GM18511 (cell line): ENCODE measurements around the gene NAGLU.
A peak's percentile ranks its signal among the peaks of the same experiment; 100 is the strongest.
"Not testable (repeated sequence)": the region's sequence is repeated elsewhere in the genome, so short reads cannot be mapped to it uniquely, and the experiment has no call there.

Source experiments
- ATAC-seq: cut with Tn5 transposase; IDR thresholded peaks from one replicate; pipeline ENCODE4 v1.9.1; 2021; ENCODE audit warnings: mild to moderate bottlenecking, moderate library complexity; ENCODE audit not compliant: unreplicated experiment

Gene NAGLU

DNA sequence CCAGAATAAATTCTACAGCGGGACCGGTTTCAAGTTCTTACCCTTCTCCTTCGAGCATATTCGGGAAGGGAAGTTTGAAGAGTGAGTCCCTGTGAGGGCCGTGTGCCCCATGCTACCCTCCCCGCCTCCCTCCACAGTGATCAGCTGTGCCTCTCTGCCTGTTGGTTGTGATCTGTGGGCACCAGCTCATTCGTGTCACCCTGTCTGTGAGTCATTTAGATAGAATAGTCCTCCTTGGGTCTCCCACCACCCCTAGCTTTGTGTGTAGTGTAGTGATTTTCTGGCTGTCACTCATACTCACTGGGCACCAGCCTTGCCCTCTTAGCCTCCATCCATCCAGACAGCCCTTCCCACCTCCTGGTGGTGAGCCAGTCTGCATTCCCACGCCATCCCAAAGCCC is 15.0 kb upstream of the NAGLU start:
- ATAC-seq: no peak

- ATAC-seq: no peak
These were observed 14.3 kb upstream of the NAGLU start for GRCh38 chr17:42521666-42522262.

GRCh38 chr17:42522263-42522790 is 13.7 kb upstream of the NAGLU start:
- no peak for ATAC-seq

DNA sequence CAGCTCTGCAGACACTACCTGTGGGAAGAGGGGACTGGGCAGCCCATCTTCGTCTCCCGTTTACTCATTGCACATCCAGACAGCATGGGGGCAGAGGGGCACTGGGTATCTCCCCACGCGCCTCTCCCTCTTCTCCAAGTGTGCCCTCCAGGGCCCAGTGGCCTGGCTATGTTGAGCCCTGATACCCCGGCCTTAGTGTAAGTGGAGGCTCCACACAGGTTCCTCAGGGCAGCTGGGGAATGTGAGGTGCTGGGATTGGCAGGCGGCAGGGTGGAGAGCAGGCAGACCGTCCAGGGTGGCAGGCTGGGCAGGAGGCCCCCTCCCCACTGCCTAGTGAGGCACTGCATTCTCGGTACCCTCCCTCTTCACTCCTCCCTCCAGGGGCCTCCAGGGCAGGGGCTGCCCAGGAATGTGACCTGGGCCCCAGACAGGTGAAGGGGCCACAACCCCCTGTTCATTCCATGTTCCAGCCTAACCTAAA is 13.2 kb upstream of the NAGLU start:
- ATAC-seq: no peak

DNA sequence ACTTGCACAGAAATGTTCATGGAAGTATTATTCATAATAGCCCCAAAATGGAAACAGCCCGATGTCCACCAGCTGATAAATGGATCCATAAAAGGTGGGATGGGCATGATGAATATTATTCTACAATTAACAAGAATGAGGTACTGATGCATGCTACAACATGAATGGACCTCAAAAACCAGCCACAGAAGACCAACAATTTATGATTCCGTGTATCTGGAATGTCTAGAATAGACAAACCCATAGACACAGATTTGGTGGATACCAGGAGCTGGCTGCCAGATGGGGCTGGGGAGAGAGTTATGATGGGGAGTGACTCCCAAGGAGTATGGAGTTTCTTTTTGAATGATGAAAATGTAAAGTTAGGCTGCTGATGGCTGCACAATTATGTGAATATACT is 10.8 kb upstream of the NAGLU start:
- no peak for ATAC-seq

DNA sequence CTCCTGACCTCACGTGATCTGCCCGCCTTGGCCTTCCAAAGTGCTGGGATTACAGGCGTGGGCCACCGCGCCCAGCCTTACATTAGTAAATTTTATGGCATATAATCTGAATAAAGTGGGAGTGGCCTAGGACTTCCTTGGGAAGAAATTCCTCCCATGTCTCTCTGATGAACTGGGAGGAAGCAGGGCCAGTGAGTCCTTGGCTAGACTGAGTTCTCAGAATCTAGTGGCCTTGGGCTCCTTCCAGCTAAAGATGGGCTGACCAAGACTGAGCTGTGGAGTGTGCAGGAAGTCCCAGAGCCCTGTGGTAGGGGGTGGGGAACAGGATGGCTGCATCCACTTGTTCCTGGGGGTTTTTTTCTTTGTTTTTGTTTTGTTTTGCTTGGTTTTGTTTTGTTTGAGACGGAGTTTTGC is 10.0 kb upstream of the NAGLU start:
- no peak for ATAC-seq

DNA sequence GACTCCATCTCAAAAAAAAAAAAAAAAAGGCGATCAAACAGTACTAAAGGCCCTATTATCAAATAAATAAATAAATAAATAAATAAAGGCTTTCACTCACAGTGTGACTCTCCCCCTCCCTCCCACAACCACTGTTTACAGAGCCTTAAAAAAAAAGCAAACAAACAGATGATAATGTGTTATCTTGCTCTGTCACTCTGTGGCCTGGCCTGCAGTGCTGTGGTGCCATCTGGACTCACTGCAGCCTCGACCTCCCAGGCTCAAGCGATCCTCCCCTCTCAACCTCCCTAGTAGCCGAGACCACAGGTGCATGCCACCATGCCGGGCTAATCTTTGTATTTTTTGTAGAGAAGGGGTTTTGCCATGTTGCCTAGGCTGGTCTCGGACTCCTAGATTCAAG is 8.1 kb upstream of the NAGLU start:
- ATAC-seq: no peak

DNA sequence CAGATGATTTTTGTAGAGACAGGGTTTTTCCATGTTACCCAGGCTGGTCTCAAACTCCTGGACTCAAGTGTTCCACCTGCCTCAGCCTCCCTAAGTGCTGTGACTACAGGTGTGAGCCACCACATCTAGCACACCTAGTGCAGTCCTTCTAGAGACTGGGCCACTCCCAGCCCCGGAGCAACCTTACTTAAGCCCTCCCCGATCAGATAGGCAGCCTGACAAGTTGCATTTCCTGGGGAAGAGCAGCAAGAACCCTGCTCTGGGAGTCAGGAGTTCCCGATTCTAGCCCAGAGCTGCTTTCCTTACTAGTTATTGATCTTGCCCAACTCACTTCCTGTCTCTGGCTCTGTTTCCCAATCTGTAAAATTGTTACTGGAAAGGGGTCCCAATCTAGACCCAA is 7.0 kb upstream of the NAGLU start:
- no peak for ATAC-seq

GRCh38 chr17:42530952-42531454 is 5.0 kb upstream of the NAGLU start:
- no peak for ATAC-seq

DNA sequence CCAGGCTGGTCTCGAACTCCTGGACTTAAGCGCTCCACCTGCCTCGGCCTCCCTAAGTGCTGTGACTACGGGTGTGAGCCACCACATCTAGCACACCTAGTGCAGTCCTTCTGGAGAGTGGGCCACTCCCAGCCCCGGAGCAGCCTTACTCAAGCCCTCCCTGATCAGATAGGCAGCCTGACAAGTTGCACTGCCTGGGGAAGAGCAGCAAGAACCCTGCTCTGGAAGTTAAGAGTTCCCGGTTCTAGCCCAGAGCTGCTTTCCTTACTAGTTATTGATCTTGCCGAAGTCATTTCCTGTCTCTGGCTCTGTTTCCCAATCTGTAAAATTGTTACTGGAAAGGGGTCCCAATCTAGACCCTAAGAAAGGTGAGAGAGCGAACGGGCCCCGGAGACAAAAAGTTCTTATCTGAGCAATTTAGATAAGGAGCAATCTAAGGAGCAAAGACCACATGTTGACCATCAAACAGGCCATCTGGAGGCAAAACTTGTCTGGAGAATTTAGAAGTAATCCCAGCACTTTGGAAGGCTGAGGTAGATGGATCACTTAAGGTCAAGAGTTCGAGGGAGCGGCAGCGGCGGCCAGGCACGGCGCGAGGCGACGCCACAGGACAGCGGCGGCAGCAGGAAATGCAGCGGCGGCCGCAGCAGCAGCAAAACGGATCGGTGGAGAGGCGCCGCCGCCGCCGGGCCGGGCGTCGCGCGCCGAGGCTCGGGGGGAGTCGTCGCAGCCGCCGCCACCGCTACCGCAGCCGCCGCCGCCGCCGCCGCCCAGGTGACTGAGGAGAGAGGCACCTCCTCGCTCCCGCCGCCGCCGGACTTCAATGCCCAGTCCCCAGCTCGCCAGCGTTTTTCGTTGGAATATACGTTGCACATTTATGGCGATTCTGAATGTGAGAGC is 4.3 kb upstream of the NAGLU start:
- ATAC-seq: no peak

DNA sequence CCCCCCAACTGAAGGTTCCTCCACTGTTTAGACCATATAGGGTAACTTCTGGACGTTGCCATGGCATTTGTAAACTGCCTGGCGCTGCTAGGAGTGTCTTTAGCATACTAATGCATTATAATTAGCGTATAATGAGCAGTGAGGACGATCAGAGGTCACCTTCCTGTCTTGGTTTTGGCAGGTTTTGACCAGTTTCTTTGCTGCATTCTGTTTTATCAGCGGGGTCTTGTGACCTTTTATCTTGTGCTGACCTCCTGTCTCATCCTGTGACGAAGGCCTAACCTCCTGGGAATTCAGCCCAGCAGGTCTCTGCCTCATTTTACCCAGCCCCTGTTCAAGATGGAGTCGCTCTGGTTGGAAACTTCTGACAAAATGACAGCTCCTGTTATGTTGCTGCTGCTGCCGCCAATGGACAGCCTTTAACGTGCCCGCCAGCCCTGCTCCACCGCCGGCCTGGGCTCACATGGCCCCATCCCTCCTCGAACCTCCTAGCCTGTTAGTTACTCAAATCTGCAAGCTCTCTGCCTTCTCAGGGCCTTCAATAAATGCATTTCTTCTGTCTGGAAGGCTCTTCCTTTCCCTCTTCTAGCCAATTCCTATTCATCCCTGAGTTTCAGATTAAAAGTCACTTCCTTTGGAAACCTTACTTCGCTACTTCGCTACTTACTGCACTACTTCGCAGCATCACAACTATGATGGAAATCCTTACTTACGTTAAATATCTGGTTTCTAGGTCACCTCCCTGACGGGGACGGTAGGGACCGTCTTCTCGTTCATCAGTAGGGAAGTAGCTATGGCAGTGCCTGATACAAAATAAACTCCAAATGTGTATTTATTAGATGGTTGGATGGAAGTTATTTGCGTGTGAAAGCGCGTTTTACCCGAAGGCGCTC is 640 bp upstream of the NAGLU start:
- peak; percentile 12 for ATAC-seq

GRCh38 chr17:42536372-42537155 is 523 bp downstream of the NAGLU start:
- ATAC-seq: peak; percentile 78

GRCh38 chr17:42537156-42537805 is 1.2 kb downstream of the NAGLU start:
- no peak for ATAC-seq

DNA sequence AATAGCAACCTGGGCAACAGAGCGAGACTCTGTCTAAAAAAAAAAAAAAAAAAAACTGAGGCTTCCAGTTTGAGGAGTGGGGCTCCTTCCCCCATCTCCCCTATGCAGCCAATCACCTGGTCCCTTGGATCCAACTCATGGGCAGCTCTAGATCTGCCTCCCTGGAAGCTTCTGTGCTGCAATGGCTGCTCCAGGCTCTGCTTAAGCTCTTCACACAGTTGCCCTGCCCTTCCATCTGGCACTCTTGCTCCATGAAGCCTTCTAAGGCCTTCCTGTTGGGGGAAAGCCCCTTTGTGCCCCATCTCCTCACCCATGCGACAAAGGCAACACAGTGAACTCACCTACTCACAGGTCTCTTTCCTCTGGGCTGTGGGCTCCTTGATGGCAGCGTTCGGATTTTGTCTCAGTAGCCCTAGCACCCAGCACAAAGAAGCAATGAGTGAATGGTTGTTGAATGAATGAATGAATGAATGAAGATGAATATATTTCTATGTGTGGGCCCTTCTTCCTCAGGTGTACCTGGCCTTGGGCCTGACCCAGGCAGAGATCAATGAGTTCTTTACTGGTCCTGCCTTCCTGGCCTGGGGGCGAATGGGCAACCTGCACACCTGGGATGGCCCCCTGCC is 1.9 kb downstream of the NAGLU start:
- no peak for ATAC-seq

DNA sequence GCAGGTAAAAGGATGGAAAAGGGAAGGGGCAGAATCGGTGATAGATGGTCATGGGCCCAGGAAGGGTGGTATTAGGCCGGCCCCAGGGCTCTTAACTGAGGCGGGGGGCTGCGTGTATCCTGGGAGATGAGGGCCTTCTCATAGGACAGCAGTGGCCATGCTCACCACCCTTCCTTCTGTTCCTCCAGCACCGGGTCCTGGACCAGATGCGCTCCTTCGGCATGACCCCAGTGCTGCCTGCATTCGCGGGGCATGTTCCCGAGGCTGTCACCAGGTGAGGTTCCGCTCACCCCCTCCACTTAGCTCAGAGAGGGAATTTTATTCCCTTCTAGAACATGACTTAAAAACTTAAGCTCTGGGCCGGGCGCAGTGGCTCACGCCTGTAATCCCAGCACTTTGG is 2.4 kb downstream of the NAGLU start:
- ATAC-seq: no peak

DNA sequence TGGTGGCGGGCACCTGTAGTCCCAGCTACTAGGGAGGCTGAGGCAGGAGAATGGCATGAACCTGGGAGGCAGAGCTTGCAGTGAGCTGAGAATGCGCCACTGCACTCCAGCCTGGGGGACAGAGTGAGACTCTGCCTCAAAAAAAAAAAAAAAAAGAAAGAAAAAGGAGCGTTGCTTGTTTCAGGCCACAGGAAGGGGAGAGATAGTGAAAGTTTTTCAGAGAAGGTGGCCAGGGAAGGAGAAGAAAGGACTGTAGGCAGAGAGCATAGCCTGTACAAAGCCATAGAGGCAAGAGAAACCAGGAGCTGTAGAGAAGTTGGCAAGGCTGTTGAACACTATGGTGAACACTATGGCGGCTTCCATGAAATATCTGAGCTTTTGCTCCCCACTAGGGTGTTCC is 4.5 kb downstream of the NAGLU start:
- not testable (repeated sequence) for ATAC-seq

- no peak for ATAC-seq
These were observed 5.2 kb downstream of the NAGLU start for GRCh38 chr17:42541041-42541833.
